GM06990 (cell line): ENCODE data around the gene PRKCH.

ENCODE experiments used
- DNase-seq: peaks from one replicate; pipeline ENCODE4 v3.0.0-alpha.2; 2011; ENCODE audit not compliant: insufficient read length; ENCODE audit errors: extremely low read depth
- H3K27me3 ChIP-seq: replicated peaks from 2 replicates; pipeline ENCODE4 v1.6.0; 2011; ENCODE audit warnings: low read length; ENCODE audit not compliant: control insufficient read depth, insufficient read depth
- H3K36me3 ChIP-seq: 2 replicates; pipeline ENCODE4 v1.5.1; 2011; ENCODE audit warnings: low read length; ENCODE audit not compliant: control insufficient read depth, insufficient read depth
- H3K4me3 ChIP-seq: replicated peaks from 2 replicates; pipeline ENCODE4 v1.5.1; 2011; ENCODE audit warnings: low read depth, mild to moderate bottlenecking, control low read depth, low read length
- CTCF ChIP-seq: IDR thresholded peaks from 2 replicates; pipeline ENCODE4 v1.5.1; 2011; ENCODE audit warnings: low read length, control low read depth, mild to moderate bottlenecking, inconsistent platforms; ENCODE audit not compliant: insufficient read depth, poor library complexity, severe bottlenecking

PRKCH gene

DNA sequence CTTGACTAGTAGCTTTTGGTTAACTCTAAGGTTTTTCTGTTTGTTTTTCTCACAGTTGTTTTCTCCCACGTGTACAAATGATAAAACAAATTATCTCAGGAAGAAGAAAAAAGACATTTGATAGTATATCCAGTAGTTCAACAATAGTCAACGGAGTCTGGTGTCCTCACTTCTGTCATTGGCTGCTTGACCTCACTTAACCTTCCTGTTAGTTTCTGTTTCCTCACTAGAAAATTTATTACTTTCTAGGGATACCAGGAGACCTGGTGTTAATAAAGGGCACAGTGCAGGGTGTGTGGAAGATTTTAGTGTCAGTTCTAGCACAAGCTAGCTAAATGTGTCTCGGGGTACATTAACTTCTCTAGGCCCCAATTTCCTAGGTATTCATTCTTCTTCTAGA is 116.0 kb downstream of the PRKCH start:
- TF ChIP-seq CTCF: no peak
- Histone ChIP-seq H3K36me3 (no peaks in the 10 kb centered on the region), H3K27me3 (no peaks in the 10 kb centered on the region), H3K4me3 (no peak overlapping the region)
- no peak for DNase-seq

GRCh38 chr14:61438036-61438435 is 116.7 kb downstream of the PRKCH start:
- H3K36me3 ChIP-seq: no peaks in the 10 kb centered on the region
- TF ChIP-seq CTCF: no peak
- no peak for DNase-seq
- H3K4me3 ChIP-seq: no peak overlapping the region
- no peaks in the 10 kb centered on the region for H3K27me3 ChIP-seq

GRCh38 chr14:61438497-61438859 is 117.1 kb downstream of the PRKCH start:
- TF ChIP-seq CTCF: no peak
- DNase-seq: no peak
- no peak overlapping the region for H3K4me3 ChIP-seq
- no peaks in the 10 kb centered on the region for H3K27me3 ChIP-seq
- H3K36me3 ChIP-seq: no peaks in the 10 kb centered on the region

DNA sequence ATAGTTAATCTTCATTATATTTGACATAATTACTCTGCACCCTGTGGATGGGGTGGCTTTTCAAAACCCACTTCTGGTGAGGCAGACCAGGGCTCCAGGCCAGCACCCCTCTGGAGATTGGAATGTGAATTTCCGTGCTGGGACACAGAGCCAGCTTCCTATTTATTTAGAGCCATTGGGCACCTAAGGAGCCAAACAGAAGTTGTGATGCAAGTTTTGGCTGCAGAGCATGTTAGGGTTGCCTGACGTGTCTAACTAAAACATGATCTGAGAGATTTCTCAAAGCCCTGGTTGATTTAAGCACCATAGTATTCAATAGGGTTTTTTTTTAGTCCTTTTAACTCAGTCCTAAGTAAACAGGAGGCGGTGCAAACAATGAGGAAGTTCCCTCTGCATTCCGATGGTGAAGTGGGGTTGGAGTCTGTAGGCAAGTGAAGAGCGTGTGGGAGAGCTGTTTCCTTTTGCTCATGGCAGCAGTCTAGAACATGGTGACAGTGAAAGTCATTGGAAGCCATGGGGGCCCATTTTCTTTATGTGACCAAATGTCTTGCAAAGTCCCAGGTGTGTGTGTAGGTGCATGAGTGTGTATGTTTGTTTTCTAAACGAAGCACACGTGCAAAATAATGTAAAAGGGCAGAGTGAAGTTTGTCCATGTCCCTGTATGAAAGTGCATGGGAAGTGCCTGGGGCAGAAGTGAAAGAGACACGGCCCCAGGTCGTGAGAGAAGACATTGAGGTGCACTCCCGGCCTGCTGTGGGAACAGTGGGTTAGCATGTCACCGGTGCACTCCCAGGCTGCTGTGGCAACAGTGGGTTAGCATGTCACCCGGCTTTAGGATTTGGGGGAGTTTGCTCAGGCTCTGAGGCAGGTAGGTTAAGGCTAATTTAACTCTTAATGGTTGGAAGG is 117.7 kb downstream of the PRKCH start:
- H3K36me3 ChIP-seq: no peaks in the 10 kb centered on the region
- TF ChIP-seq CTCF: no peak
- peak; percentile 55 for DNase-seq
- H3K4me3 ChIP-seq: peak overlapping the region; percentile 26
- no peaks in the 10 kb centered on the region for H3K27me3 ChIP-seq

GRCh38 chr14:61439779-61440418 is 118.5 kb downstream of the PRKCH start:
- Histone ChIP-seq H3K4me3 (peak overlapping the region; percentile 26), H3K27me3 (no peaks in the 10 kb centered on the region), H3K36me3 (no peaks in the 10 kb centered on the region)
- no peak for TF ChIP-seq CTCF
- DNase-seq: no peak

GRCh38 chr14:61443481-61443880 is 122.1 kb downstream of the PRKCH start:
- TF ChIP-seq CTCF: no peak
- Histone ChIP-seq H3K4me3 (no peak overlapping the region), H3K27me3 (no peaks in the 10 kb centered on the region), H3K36me3 (no peaks in the 10 kb centered on the region)
- no peak for DNase-seq
